Stimulated activated CD8-positive, alpha-beta memory T cell treated with anti-CD3 and anti-CD28 coated beads, Interleukin-4, amount 100 ng/mL, for 48 hours (primary cell): ENCODE results near the gene SDR9C7.
"Not testable (repeated sequence)": the region's sequence is repeated elsewhere in the genome, so short reads cannot be mapped to it uniquely, and the experiment has no call there.

Experiments used
- DNase-seq: peaks from one replicate; pipeline ENCODE4 v3.0.0-alpha.2; 2020

The SDR9C7 gene

GRCh38 chr12:56933826-56934625 lies at the start of gene SDR9C7:
Gene SDR9C7, minus strand, starts transcription at chr12:56934408. Its CDS starts 147 bp downstream, at chr12:56934261.
- no peak for DNase-seq

- DNase-seq, result no peak
Measured at GRCh38 chr12:56983386-56983785, 49.2 kb upstream of the SDR9C7 start.

- DNase-seq, result not testable (repeated sequence)
Measured at GRCh38 chr12:56982578-56983236, 48.5 kb upstream of the SDR9C7 start.

GRCh38 chr12:56980941-56981530 lies 46.8 kb upstream of the SDR9C7 start:
- no peak for DNase-seq

GRCh38 chr12:56980268-56980667 lies 46.1 kb upstream of the SDR9C7 start:
- DNase-seq, result no peak

- DNase-seq, result no peak
Measured at GRCh38 chr12:56979628-56980027, 45.4 kb upstream of the SDR9C7 start.

GRCh38 chr12:56978397-56979138 lies 44.4 kb upstream of the SDR9C7 start:
- no peak for DNase-seq

GRCh38 chr12:56977361-56977760 lies 43.2 kb upstream of the SDR9C7 start:
- not testable (repeated sequence) for DNase-seq

GRCh38 chr12:56974224-56974623 lies 40.0 kb upstream of the SDR9C7 start:
- DNase-seq, result not testable (repeated sequence)

GRCh38 chr12:56968910-56969309 lies 34.7 kb upstream of the SDR9C7 start:
- DNase-seq, result not testable (repeated sequence)

- not testable (repeated sequence) for DNase-seq
Measured at GRCh38 chr12:56965997-56966642, 31.9 kb upstream of the SDR9C7 start.

- not testable (repeated sequence) for DNase-seq
Measured at GRCh38 chr12:56965124-56965523, 30.9 kb upstream of the SDR9C7 start.

- DNase-seq, result not testable (repeated sequence)
Measured at GRCh38 chr12:56963557-56963956, 29.3 kb upstream of the SDR9C7 start.

GRCh38 chr12:56962247-56962646 lies 28.0 kb upstream of the SDR9C7 start:
- DNase-seq, result not testable (repeated sequence)

GRCh38 chr12:56958422-56958821 lies 24.2 kb upstream of the SDR9C7 start:
- DNase-seq, result no peak

- DNase-seq, result no peak
Measured at GRCh38 chr12:56957229-56958052, 23.2 kb upstream of the SDR9C7 start, which contains the start of gene RDH16. Gene RDH16, minus strand, starts transcription at chr12:56957608. Its CDS starts 146 bp downstream, at chr12:56957462.

GRCh38 chr12:56955631-56956256 lies 21.5 kb upstream of the SDR9C7 start:
- DNase-seq, result no peak

- no peak for DNase-seq
Measured at GRCh38 chr12:56954958-56955355, 20.7 kb upstream of the SDR9C7 start.

GRCh38 chr12:56954057-56954957 lies 20.1 kb upstream of the SDR9C7 start:
- DNase-seq, result no peak

GRCh38 chr12:56953314-56953713 lies 19.1 kb upstream of the SDR9C7 start:
- no peak for DNase-seq
